B cell (primary cell): ENCODE measurements around the gene CYP8B1. TPM values are rescaled to one million over a fixed set of nuclear protein-coding genes. Genes with fewer than 3 reads are reported as not detected.

Experiments used
- ATAC-seq: fragments of 200-7000 bp; cut with Tn5 transposase; one replicate; pipeline ENCODE4 v1.10.0; 2021; ENCODE audit warnings: low read depth, mild to moderate bottlenecking, moderate number of reproducible peaks, moderate library complexity
- CTCF ChIA-PET: fragments of 350-600 bp; sonication (Branson Sonifier 250); formaldehyde crosslinking; loops from one replicate; lab custom pipeline; 2021; ENCODE audit warnings: antibody characterized with exemption, inconsistent platforms; lab: Charles Lee
- POLR2A ChIA-PET: fragments of 350-600 bp; sonication (Branson Sonifier 250); formaldehyde crosslinking; loops from one replicate; lab custom pipeline; 2021; ENCODE audit warnings: antibody characterized with exemption; lab: Charles Lee
- DNase-seq: peaks from one replicate; pipeline ENCODE4 v3.0.0; 2013
- H2AFZ ChIP-seq: 2 replicates; pipeline ENCODE4 v1.6.1; 2012; ENCODE audit warnings: mild to moderate bottlenecking, low read depth, low read length; ENCODE audit not compliant: insufficient read depth, poor library complexity, severe bottlenecking
- H3K27ac ChIP-seq, 2 donors: 1 replicate in 1 of 2; 2 replicates in 1 of 2; pipeline ENCODE4 v1.5.1; 2012 to 2013; ENCODE audit warnings: low read length in 2 of 2, mild to moderate bottlenecking in 2 of 2, moderate library complexity in 1 of 2
- H3K27me3 ChIP-seq, 4 experiments: fragments of 200-600 bp in 1 of 4; sonication (generic) in 1 of 4; replicated peaks in 1 of 4; 1 replicate in 2 of 4; 2 replicates in 2 of 4; pipeline versions ENCODE4 v1.6.1 to v1.7.0; 2013 to 2016; ENCODE audit warnings: low read length in 3 of 4, mild to moderate bottlenecking in 2 of 4, mixed read lengths in 1 of 4, moderate library complexity in 1 of 4; ENCODE audit not compliant: insufficient read depth in 4 of 4, control insufficient read depth in 3 of 4; ENCODE audit errors: control extremely low read depth in 1 of 4
- H3K36me3 ChIP-seq, 2 experiments: replicated peaks in 1 of 2; 1 replicate in 1 of 2; 2 replicates in 1 of 2; pipeline versions ENCODE4 v1.6.1 to v1.7.1; 2013; ENCODE audit warnings: low read length in 1 of 2; ENCODE audit not compliant: insufficient read depth in 2 of 2, control insufficient read depth in 1 of 2; ENCODE audit errors: control extremely low read depth in 1 of 2, extremely low read depth in 1 of 2
- H3K4me1 ChIP-seq, 2 donors: fragments of 200-600 bp in 1 of 2; sonication (generic) in 1 of 2; 1 replicate in 1 of 2; 2 replicates in 1 of 2; pipeline versions ENCODE4 v1.5.1 to v1.6.1; 2013 to 2017; ENCODE audit warnings: low read length in 2 of 2; ENCODE audit not compliant: control insufficient read depth in 2 of 2, insufficient read depth in 2 of 2
- H3K4me2 ChIP-seq: replicated peaks from 2 replicates; pipeline ENCODE3; 2012; ENCODE audit warnings: mild to moderate bottlenecking, low read depth, low read length; ENCODE audit not compliant: poor library complexity, severe bottlenecking
- H3K4me3 ChIP-seq, 5 experiments: fragments of 200-600 bp in 1 of 5; sonication (generic) in 1 of 5; 1 replicate in 3 of 5; 2 replicates in 2 of 5; pipeline versions ENCODE4 v1.5.1 to v1.7.0; 2011 to 2016; ENCODE audit warnings: low read length in 4 of 5, mild to moderate bottlenecking in 4 of 5, low read depth in 2 of 5, control low read depth in 1 of 5, moderate library complexity in 1 of 5; ENCODE audit not compliant: insufficient read depth in 1 of 5; ENCODE audit errors: control extremely low read depth in 1 of 5, extremely low read depth in 1 of 5
- H3K79me2 ChIP-seq: fragments of 200-600 bp; sonication (generic); one replicate; pipeline ENCODE4 v1.6.0; 2016; ENCODE audit warnings: low read length; ENCODE audit not compliant: control insufficient read depth, insufficient read depth
- H3K9ac ChIP-seq: fragments of 200-600 bp; sonication (generic); 2 replicates; pipeline ENCODE4 v1.6.1; 2017; ENCODE audit warnings: mild to moderate bottlenecking, low read length, moderate library complexity
- H3K9me3 ChIP-seq, 3 donors: one replicate each; pipeline versions ENCODE4 v1.6.1 to v1.7.1; 2013; ENCODE audit warnings: low read length in 2 of 3; ENCODE audit not compliant: control insufficient read depth in 2 of 3, insufficient read depth in 1 of 3; ENCODE audit errors: control extremely low read depth in 1 of 3
- H4K20me1 ChIP-seq: 2 replicates; pipeline ENCODE4 v1.6.0; 2012; ENCODE audit warnings: mild to moderate bottlenecking, low read length; ENCODE audit not compliant: insufficient read depth, control insufficient read depth, poor library complexity, severe bottlenecking
- H3K27ac Mint-ChIP-seq: one replicate; pipeline ENCODE4 v1.8.0; 2021; ENCODE audit warnings: mixed read lengths
- H3K27me3 Mint-ChIP-seq: one replicate; pipeline ENCODE4 v1.8.0; 2021; ENCODE audit warnings: mixed read lengths
- H3K4me1 Mint-ChIP-seq: one replicate; pipeline ENCODE4 v1.8.0; 2021; ENCODE audit warnings: mixed read lengths
- H3K4me3 Mint-ChIP-seq: one replicate; pipeline ENCODE4 v1.8.0; 2021; ENCODE audit warnings: mixed read lengths
- H3K9me3 Mint-ChIP-seq: one replicate; pipeline ENCODE4 v1.8.0; 2022; ENCODE audit warnings: mixed read lengths; ENCODE audit not compliant: insufficient read depth
- CTCF ChIP-seq: fragments of 200-600 bp; IDR thresholded peaks from one replicate; pipeline ENCODE4 v1.8.0; 2022; ENCODE audit warnings: antibody characterized with exemption, mild to moderate bottlenecking
- EZH2 ChIP-seq: IDR thresholded peaks from 2 replicates; pipeline ENCODE4 v1.6.1; 2012; ENCODE audit warnings: borderline replicate concordance, low read depth, mild to moderate bottlenecking, moderate library complexity, low read length; ENCODE audit not compliant: insufficient read depth, poor library complexity, severe bottlenecking
- WGBS: methylation state at CpG from one replicate; pipeline ENCODE4 v1.1.5; 2013; ENCODE audit warnings: missing lambda C conversion rate; ENCODE audit not compliant: insufficient coverage; 5-methylcytosine and 5-hydroxymethylcytosine counted together
- intact Hi-C: fragments of 100-400 bp; cut with micrococcal nuclease; formaldehyde crosslinking; loops from one replicate; pipeline ENCODE4 v1.10.0; 2022
- polyA plus RNA-seq: library from polyadenylated mRNA; depleted of rRNA; stranded (reverse); fragments of >200 nt; gene quantifications from 2 replicates; pipeline ENCODE4 v1.2.3, GENCODE V29; 2012
- total RNA-seq, 2 donors: library from RNA; stranded (reverse); fragments of 120-200 nt in 1 of 2; gene quantifications; 1 replicate in 1 of 2; 2 replicates in 1 of 2; pipeline versions ENCODE4 v1.2.3 to v1.2.4, GENCODE V29; 2013 to 2022

CYP8B1 gene
- total and polyA plus RNA-seq, 2 donors (not counting 1 experiment from before 2014, with no cell fraction given) = not detected

DNA sequence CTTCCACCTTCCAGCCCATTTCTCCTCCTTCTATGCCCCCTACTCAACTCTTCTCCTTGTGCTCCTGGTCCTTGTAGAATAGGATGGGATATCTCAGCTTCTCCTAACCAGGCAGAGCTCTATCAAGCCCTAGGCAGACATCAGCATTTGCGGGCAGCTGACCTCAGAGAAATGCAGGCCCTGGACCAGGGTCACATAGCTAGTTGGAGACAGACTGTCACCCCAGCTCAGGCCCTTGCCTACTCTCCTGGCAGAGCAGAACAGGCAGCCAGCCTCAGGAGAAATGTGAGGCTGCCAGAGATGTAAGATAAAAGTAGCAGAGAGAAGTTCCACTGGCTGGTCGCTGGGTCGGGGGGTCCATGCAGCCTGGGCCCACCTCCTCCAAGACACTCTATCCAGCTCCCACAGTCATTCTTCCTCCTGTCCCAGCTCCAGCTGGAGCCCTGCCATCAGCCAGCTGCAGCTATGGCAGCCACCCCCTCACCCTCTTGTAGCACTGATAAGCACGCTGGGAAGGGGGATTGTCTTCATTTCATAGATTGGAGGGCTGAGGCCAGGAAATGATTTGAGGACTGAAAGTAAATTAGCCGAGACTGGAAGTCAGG, 4.0 kb downstream of the CYP8B1 start:
- TF ChIP-seq EZH2 (no peak), CTCF (no peak)
- ATAC-seq (no peak), DNase-seq (no peak)
- Histone ChIP-seq H2AFZ (no peak overlapping the region), H3K4me2 (no peak overlapping the region), H3K4me1 (no peaks in the 10 kb centered on the region), H3K9ac (no peak overlapping the region), H3K27ac (no peak overlapping the region), H3K27me3 (no peaks in the 10 kb centered on the region), H3K36me3 (no peaks in the 10 kb centered on the region), H3K79me2 (no peaks in the 10 kb centered on the region), H4K20me1 (no peaks in the 10 kb centered on the region), H3K4me3 (no peak overlapping the region), H3K9me3 (no peaks in the 10 kb centered on the region)
- ChIA-PET POLR2A (interaction anchor here (0.6 kb wide), 1 partner anchor 31 kb away, joined by 3 read pairs; no protein-coding TSS in a partner anchor), CTCF (interaction anchor here (1.4 kb wide), 1 partner anchor 9 kb away, joined by 3 read pairs; no protein-coding TSS in a partner anchor)
- Mint-ChIP-seq H3K27me3 (peaks cover 7% of the 10 kb centered on the region), H3K9me3 (no peaks in the 10 kb centered on the region), H3K4me1 (no peaks in the 10 kb centered on the region), H3K4me3 (no peak overlapping the region), H3K27ac (no peak overlapping the region)
- WGBS = 70% methylated on average over 2 of the region's 5 CpGs
- intact Hi-C loops = no loop called here

- ATAC-seq (no peak), DNase-seq (no peak)
- H3K36me3 ChIP-seq = no peaks in the 10 kb centered on the region
- H3K79me2 ChIP-seq = no peaks in the 10 kb centered on the region
- no peaks in the 10 kb centered on the region for H3K9me3 ChIP-seq
- CTCF ChIA-PET = interaction anchor here (1.5 kb wide), 2 partner anchors 12 to 30 kb away, joined by 5 to 7 read pairs; no protein-coding TSS in a partner anchor
- no peaks in the 10 kb centered on the region for H3K27me3 ChIP-seq
- H3K27ac ChIP-seq = no peak overlapping the region
- Mint-ChIP-seq H3K9me3 (no peaks in the 10 kb centered on the region), H3K4me3 (no peak overlapping the region), H3K27me3 (peaks cover 7% of the 10 kb centered on the region), H3K27ac (no peak overlapping the region), H3K4me1 (no peaks in the 10 kb centered on the region)
- no peak overlapping the region for H2AFZ ChIP-seq
- WGBS = 100% methylated on average over 2 of the region's 5 CpGs
- no peak for TF ChIP-seq CTCF
- no peak for TF ChIP-seq EZH2
- H3K9ac ChIP-seq = no peak overlapping the region
- intact Hi-C loops = no loop called here
- no peaks in the 10 kb centered on the region for H4K20me1 ChIP-seq
- no peaks in the 10 kb centered on the region for H3K4me1 ChIP-seq
- H3K4me3 ChIP-seq = no peak overlapping the region
- H3K4me2 ChIP-seq = no peak overlapping the region
- POLR2A ChIA-PET = no interaction called here
These were observed 6.8 kb downstream of the CYP8B1 start for GRCh38 chr3:42868841-42869240.
